Measurements from ENCODE around the gene ELF3.
A peak's percentile ranks its signal among the peaks of the same experiment; 100 is the strongest.
"Not testable (repeated sequence)": the region's sequence is repeated elsewhere in the genome, so short reads cannot be mapped to it uniquely, and the experiment has no call there.

The ELF3 gene

GRCh38 chr1:202009326-202010179, 834 bp upstream of the ELF3 start:
- peak; percentile 85 for DNase-seq

GRCh38 chr1:202011994-202012393, 1.6 kb downstream of the ELF3 start:
- DNase-seq = no peak

GRCh38 chr1:202012544-202013478, 2.4 kb downstream of the ELF3 start:
- no peak for DNase-seq

GRCh38 chr1:202013603-202014002, 3.2 kb downstream of the ELF3 start:
- no peak for DNase-seq

GRCh38 chr1:202014060-202014459, 3.7 kb downstream of the ELF3 start:
- DNase-seq = no peak

- DNase-seq = no peak
These were observed 4.7 kb downstream of the ELF3 start for GRCh38 chr1:202014915-202015661.

- no peak for DNase-seq
These were observed 5.2 kb downstream of the ELF3 start for GRCh38 chr1:202015662-202015937.

- peak; percentile 56 for DNase-seq
These were observed 5.8 kb downstream of the ELF3 start for GRCh38 chr1:202016022-202016810.

- DNase-seq = no peak
These were observed 6.7 kb downstream of the ELF3 start for GRCh38 chr1:202016811-202017748.

GRCh38 chr1:202017749-202018467, 7.5 kb downstream of the ELF3 start:
- peak; percentile 29 for DNase-seq

GRCh38 chr1:202018468-202019234, 8.3 kb downstream of the ELF3 start:
- peak; percentile 94 for DNase-seq

- not testable (repeated sequence) for DNase-seq
These were observed 8.8 kb downstream of the ELF3 start for GRCh38 chr1:202019235-202019558.

- DNase-seq = peak; percentile 80
These were observed 12.6 kb downstream of the ELF3 start for GRCh38 chr1:202023001-202023433.

- DNase-seq = no peak
These were observed 18.8 kb downstream of the ELF3 start for GRCh38 chr1:202029171-202029665.

GRCh38 chr1:202029727-202030126, 19.3 kb downstream of the ELF3 start:
- no peak for DNase-seq

- DNase-seq = no peak
These were observed 21.4 kb downstream of the ELF3 start for GRCh38 chr1:202031796-202032195.

- no peak for DNase-seq
These were observed 23.8 kb downstream of the ELF3 start for GRCh38 chr1:202034149-202034682.

- peak; percentile 79 for DNase-seq
These were observed 24.5 kb downstream of the ELF3 start for GRCh38 chr1:202034683-202035462.
